Astrocyte (in vitro differentiated cells and primary cell): ENCODE data around the gene BACH2. TPM values are rescaled to one million over a fixed set of nuclear protein-coding genes. Genes with fewer than 3 reads are reported as not detected.
"Not testable (repeated sequence)": the region's sequence is repeated elsewhere in the genome, so short reads cannot be mapped to it uniquely, and the experiment has no call there.

Experiments
- DNase-seq: peaks from one replicate; pipeline ENCODE4 v3.0.0-alpha.2; 2010; ENCODE audit warnings: low read depth
- FAIRE-seq: peaks from 2 replicates; lab custom pipeline; 2011; peaks lifted over from hg19 to GRCh38; lab: Jason Lieb, UNC
- H2AFZ ChIP-seq: 2 replicates; pipeline ENCODE4 v1.6.0; 2012; ENCODE audit warnings: low read depth, low read length, inconsistent platforms
- H3K27ac ChIP-seq: 2 replicates; pipeline ENCODE4 v1.5.1; 2011; ENCODE audit warnings: low read depth, low read length, inconsistent platforms
- H3K27me3 ChIP-seq: 2 replicates; pipeline ENCODE4 v1.6.0; 2011; ENCODE audit warnings: low read length, inconsistent platforms; ENCODE audit not compliant: insufficient read depth
- H3K36me3 ChIP-seq: 2 replicates; pipeline ENCODE4 v1.5.1; 2011; ENCODE audit warnings: low read length, inconsistent platforms; ENCODE audit not compliant: insufficient read depth
- H3K4me1 ChIP-seq: 2 replicates; pipeline ENCODE4 v1.5.1; 2011; ENCODE audit warnings: low read length, inconsistent platforms; ENCODE audit not compliant: insufficient read depth
- H3K4me2 ChIP-seq: 2 replicates; pipeline ENCODE4 v1.6.0; 2012; ENCODE audit warnings: low read length, inconsistent platforms
- H3K4me3 ChIP-seq: 2 replicates; pipeline ENCODE4 v1.5.1; 2011; ENCODE audit warnings: low read depth, mild to moderate bottlenecking, low read length, inconsistent platforms; ENCODE audit not compliant: insufficient read depth
- H3K79me2 ChIP-seq: 2 replicates; pipeline ENCODE4 v1.6.0; 2012; ENCODE audit warnings: mild to moderate bottlenecking, low read length, inconsistent platforms; ENCODE audit not compliant: insufficient read depth
- H3K9ac ChIP-seq: 2 replicates; pipeline ENCODE4 v1.6.0; 2012; ENCODE audit warnings: mild to moderate bottlenecking, low read length, inconsistent platforms
- H3K9me3 ChIP-seq: 2 replicates; pipeline ENCODE4 v1.5.1; 2012; ENCODE audit warnings: low read depth, mild to moderate bottlenecking, low read length, inconsistent platforms; ENCODE audit not compliant: insufficient read depth
- H4K20me1 ChIP-seq: 2 replicates; pipeline ENCODE4 v1.6.0; 2012; ENCODE audit warnings: low read length, inconsistent platforms; ENCODE audit not compliant: insufficient read depth
- H3K27ac Mint-ChIP-seq: one replicate; pipeline ENCODE4 v1.8.0; 2021; ENCODE audit warnings: mild to moderate bottlenecking, mixed read lengths; ENCODE audit not compliant: unreplicated experiment
- H3K27me3 Mint-ChIP-seq: one replicate; pipeline ENCODE4 v1.8.0; 2021; ENCODE audit warnings: low read depth, mixed read lengths; ENCODE audit not compliant: unreplicated experiment
- H3K36me3 Mint-ChIP-seq: one replicate; pipeline ENCODE4 v1.8.0; 2021; ENCODE audit warnings: low read depth, mixed read lengths; ENCODE audit not compliant: unreplicated experiment
- H3K4me1 Mint-ChIP-seq: one replicate; pipeline ENCODE4 v1.8.0; 2021; ENCODE audit warnings: low read depth, mixed read lengths; ENCODE audit not compliant: unreplicated experiment
- H3K4me3 Mint-ChIP-seq: one replicate; pipeline ENCODE4 v1.8.0; 2021; ENCODE audit warnings: mild to moderate bottlenecking, moderate library complexity, mixed read lengths; ENCODE audit not compliant: unreplicated experiment
- H3K9me3 Mint-ChIP-seq: one replicate; pipeline ENCODE4 v1.8.0; 2021; ENCODE audit warnings: mild to moderate bottlenecking, mixed read lengths; ENCODE audit not compliant: unreplicated experiment
- CTCF ChIP-seq: IDR thresholded peaks from 2 replicates; pipeline ENCODE4 v1.5.1; 2011; ENCODE audit warnings: low read depth, mild to moderate bottlenecking, inconsistent platforms, low read length, moderate library complexity; ENCODE audit not compliant: insufficient read depth
- EZH2 ChIP-seq: IDR thresholded peaks from 2 replicates; pipeline ENCODE4 v1.6.1; 2012; ENCODE audit warnings: mild to moderate bottlenecking, low read length, inconsistent platforms; ENCODE audit not compliant: insufficient read depth
- total RNA-seq: library from RNA; stranded (reverse); gene quantifications from 2 replicates; pipeline ENCODE4 v1.2.1, GENCODE V29; 2021

Gene BACH2
- total RNA-seq, 1 donor from 2014 or later: 17.5 TPM

- Mint-ChIP-seq H3K36me3 (peaks cover 4% of the 10 kb centered on the region), H3K4me1 (peaks cover 10% of the 10 kb centered on the region), H3K27me3 (peaks cover 3% of the 10 kb centered on the region), H3K4me3 (no peak overlapping the region), H3K27ac (no peak overlapping the region), H3K9me3 (peaks cover 19% of the 10 kb centered on the region)
- FAIRE-seq: no peak
- Histone ChIP-seq H2AFZ (no peak overlapping the region), H3K27ac (no peak overlapping the region), H4K20me1 (no peaks in the 10 kb centered on the region), H3K27me3 (peaks cover 3% of the 10 kb centered on the region), H3K4me3 (no peak overlapping the region), H3K9me3 (peaks cover 2% of the 10 kb centered on the region), H3K79me2 (no peaks in the 10 kb centered on the region), H3K4me2 (no peak overlapping the region), H3K4me1 (peaks cover 3% of the 10 kb centered on the region), H3K36me3 (no peaks in the 10 kb centered on the region), H3K9ac (no peak overlapping the region)
- TF ChIP-seq CTCF (no peak), EZH2 (no peak)
- DNase-seq: no peak
Observed at GRCh38 chr6:90336388-90336947, 39.8 kb upstream of the BACH2 start.

GRCh38 chr6:90333928-90334327 is 37.3 kb upstream of the BACH2 start:
- DNase-seq (no peak), FAIRE-seq (no peak)
- H3K4me1 ChIP-seq: peaks cover 3% of the 10 kb centered on the region
- peaks cover 3% of the 10 kb centered on the region for H3K27me3 ChIP-seq
- TF ChIP-seq CTCF: no peak
- no peak for TF ChIP-seq EZH2
- Mint-ChIP-seq H3K36me3 (peaks cover 3% of the 10 kb centered on the region), H3K4me1 (peaks cover 16% of the 10 kb centered on the region), H3K4me3 (no peak overlapping the region), H3K27ac (no peak overlapping the region), H3K9me3 (peaks cover 8% of the 10 kb centered on the region), H3K27me3 (peaks cover 3% of the 10 kb centered on the region)
- H3K9me3 ChIP-seq: no peaks in the 10 kb centered on the region
- no peak overlapping the region for H3K9ac ChIP-seq
- no peak overlapping the region for H3K4me2 ChIP-seq
- H4K20me1 ChIP-seq: no peaks in the 10 kb centered on the region
- no peak overlapping the region for H2AFZ ChIP-seq
- H3K27ac ChIP-seq: no peak overlapping the region
- no peaks in the 10 kb centered on the region for H3K79me2 ChIP-seq
- no peaks in the 10 kb centered on the region for H3K36me3 ChIP-seq
- no peak overlapping the region for H3K4me3 ChIP-seq

- not testable (repeated sequence) for H3K27me3 Mint-ChIP-seq, H3K4me1 Mint-ChIP-seq, H3K9ac ChIP-seq, DNase-seq, H2AFZ ChIP-seq, H3K4me2 ChIP-seq, H3K9me3 Mint-ChIP-seq, H3K4me1 ChIP-seq, H3K36me3 Mint-ChIP-seq, FAIRE-seq, H3K4me3 ChIP-seq, H3K79me2 ChIP-seq, H4K20me1 ChIP-seq, H3K27ac ChIP-seq, H3K36me3 ChIP-seq, H3K9me3 ChIP-seq, H3K27me3 ChIP-seq, H3K4me3 Mint-ChIP-seq, H3K27ac Mint-ChIP-seq
Observed at GRCh38 chr6:90332978-90333543, 36.4 kb upstream of the BACH2 start.
